ENCODE results near the gene OSTF1. TPM values are rescaled to one million over a fixed set of nuclear protein-coding genes. Genes with fewer than 3 reads are reported as not detected.
A peak's percentile ranks its signal among the peaks of the same experiment; 100 is the strongest.

The OSTF1 gene
- total and polyA plus RNA-seq, 2 experiments from 2014 or later: 15.6 to 24.0 TPM

GRCh38 chr9:75086541-75087288, 1.6 kb upstream of the OSTF1 start:
- peak overlapping the region; percentile 68 for H3K4me3 ChIP-seq
- H3K4me3 Mint-ChIP-seq: peak overlapping the region; percentile 94
- H3K4me1 ChIP-seq (ENCODE audit: insufficient read depth): peaks cover 35% of the 10 kb centered on the region
- H3K36me3 Mint-ChIP-seq (ENCODE audit: low read depth): no peaks in the 10 kb centered on the region; the same call in 2 of the 3 replicates
- peak overlapping the region; percentile 91; the same call in 1 of the 2 replicates for H3K27ac ChIP-seq (ENCODE audit: low read depth)
- no peaks in the 10 kb centered on the region for H3K36me3 ChIP-seq (ENCODE audit: insufficient read depth)
- DNase-seq (ENCODE audit: low spot score) (peak; percentile 58), ATAC-seq (no peak)
- TF ChIP-seq CREB1 (CRISPR knock-in tag; IDR thresholded peaks at IDR 0.05; ENCODE audit: low read depth) (no peak), REST (IDR thresholded peaks at IDR 0.05; ENCODE audit: unreplicated experiment) (no peak), ZNF462 (CRISPR knock-in tag; IDR thresholded peaks at IDR 0.05) (no peak), STAT1 (IDR thresholded peaks at IDR 0.05; ENCODE audit: unreplicated experiment) (no peak), POLR2AphosphoS5 (IDR thresholded peaks at IDR 0.05; ENCODE audit: low read depth) (no peak), CTCF (conservative IDR thresholded peaks at IDR 0.05; ENCODE audit: low read depth in 2 of 2) (no peak), JUNB (IDR thresholded peaks at IDR 0.05; ENCODE audit: unreplicated experiment) (no peak)
- H3K4me2 ChIP-seq: peak overlapping the region; percentile 71
- no peaks in the 10 kb centered on the region; the same call in 2 of the 3 replicates for H3K9me3 Mint-ChIP-seq
- H2AFZ ChIP-seq: no peak overlapping the region
- no peaks in the 10 kb centered on the region for H3K9me2 ChIP-seq (ENCODE audit: insufficient read depth)
- H3K4me1 Mint-ChIP-seq: peaks cover 38% of the 10 kb centered on the region
- peaks cover 14% of the 10 kb centered on the region for H3K79me2 ChIP-seq (replicated peaks; ENCODE audit: insufficient read depth)
- H4K20me1 ChIP-seq (replicated peaks; ENCODE audit: insufficient read depth): 0 out of 2 replicates have a peak, but pooled peaks cover 7% of the 10 kb centered on the region
- no peaks in the 10 kb centered on the region for H3F3A ChIP-seq (replicated peaks; ENCODE audit: low read depth)
- H3K27me3 Mint-ChIP-seq (ENCODE audit: insufficient read depth, low read depth, poor library complexity): peaks cover 8% of the 10 kb centered on the region
- H3K27ac Mint-ChIP-seq: peak overlapping the region; percentile 83; the same call in 1 of the 2 replicates
- H3K27me3 ChIP-seq (ENCODE audit: insufficient read depth): peaks cover 5% of the 10 kb centered on the region; the same call in 1 of the 2 replicates
